Measurements from ENCODE around the gene CLEC3B.
A peak's percentile ranks its signal among the peaks of the same experiment; 100 is the strongest.
"Not testable (repeated sequence)": the region's sequence is repeated elsewhere in the genome, so short reads cannot be mapped to it uniquely, and the experiment has no call there.

The CLEC3B gene

GRCh38 chr3:45037720-45038455 lies 11.8 kb downstream of the CLEC3B start:
- DNase-seq, result peak; percentile 92

DNA sequence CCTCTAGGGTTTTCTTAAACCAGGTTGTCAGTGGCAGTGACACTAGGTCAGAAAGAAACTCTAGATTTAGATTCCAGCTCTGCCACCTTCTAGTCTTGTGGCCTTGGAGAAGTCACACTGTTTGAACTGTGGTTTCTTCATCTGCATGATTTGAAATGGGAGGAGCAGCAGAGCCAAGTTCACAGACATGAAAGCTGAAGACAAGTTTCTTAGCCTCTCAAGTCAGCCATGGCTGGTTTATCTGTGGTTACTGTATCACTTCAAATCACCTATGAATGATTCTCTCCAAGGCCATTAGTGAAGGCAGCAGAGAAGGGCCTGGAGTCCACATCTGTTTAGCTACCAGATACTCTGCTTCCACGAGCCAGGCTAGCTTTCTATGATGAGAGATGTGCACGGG lies 15.6 kb downstream of the CLEC3B start:
- DNase-seq, result no peak

DNA sequence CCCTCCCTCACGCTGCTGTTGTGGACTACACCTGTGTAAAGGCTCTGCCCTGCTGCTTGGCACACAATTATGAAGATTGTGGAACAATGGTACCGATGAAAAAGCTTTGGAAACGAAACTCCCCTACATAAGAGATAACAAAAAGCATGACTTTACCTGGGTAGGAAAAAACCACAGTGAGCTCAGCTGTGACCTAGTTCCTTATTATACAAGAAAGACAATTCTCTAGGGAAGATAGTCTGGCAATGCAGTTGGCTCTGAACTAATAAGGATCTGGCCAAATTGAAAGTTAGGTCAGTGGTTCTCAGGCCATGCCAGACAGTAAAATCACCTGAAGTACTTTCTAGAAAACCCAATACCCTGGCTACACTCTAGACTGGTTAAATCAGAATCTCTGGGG lies 16.1 kb downstream of the CLEC3B start:
- no peak for DNase-seq

DNA sequence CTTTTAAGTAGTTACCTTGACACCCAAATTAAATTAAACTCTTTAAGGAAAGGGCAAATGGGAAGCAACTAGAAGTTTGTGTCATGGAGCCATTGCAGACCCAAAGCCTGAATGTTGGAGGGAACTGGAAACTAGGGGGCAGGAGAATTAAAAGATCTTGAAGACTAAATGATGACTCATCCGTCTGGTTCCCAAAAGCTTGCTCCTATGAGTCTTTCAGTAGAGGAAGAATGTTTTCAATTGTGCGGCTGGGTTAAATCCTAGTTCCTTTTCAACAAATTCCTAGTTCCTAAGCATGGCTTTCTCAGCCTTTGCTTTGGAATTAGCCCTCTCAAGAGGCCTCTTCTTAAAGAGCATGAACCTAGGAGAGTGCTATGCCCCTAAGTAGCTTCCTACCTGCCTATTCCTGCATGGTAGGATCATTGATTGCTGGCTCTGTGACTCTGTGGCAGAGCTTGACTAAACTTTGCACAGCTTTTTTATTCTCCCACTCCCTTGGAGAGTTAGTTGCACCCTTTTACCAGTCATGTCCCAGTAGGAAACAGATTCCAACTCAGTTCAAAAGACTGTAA lies 17.7 kb downstream of the CLEC3B start:
- DNase-seq, result no peak

DNA sequence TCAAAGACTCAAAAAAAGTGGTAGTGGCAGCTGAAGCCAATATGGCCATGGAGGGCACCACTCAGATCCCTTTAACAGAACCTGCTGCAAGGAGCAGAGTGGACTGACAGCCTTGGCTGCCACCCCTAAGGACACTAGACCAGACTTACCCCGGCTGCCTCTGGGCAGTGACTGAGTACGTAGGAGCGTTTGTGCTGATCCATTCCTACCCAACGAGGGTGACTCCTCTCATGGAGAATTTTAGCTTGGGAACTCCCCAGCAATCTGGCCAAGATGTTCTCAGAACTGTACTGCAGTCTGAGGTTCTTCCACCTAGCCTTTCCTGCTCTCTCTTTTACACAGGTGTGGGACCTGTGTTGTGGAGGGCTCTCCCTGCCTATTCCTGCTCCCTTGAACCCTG lies 22.1 kb downstream of the CLEC3B start:
- no peak for DNase-seq

DNA sequence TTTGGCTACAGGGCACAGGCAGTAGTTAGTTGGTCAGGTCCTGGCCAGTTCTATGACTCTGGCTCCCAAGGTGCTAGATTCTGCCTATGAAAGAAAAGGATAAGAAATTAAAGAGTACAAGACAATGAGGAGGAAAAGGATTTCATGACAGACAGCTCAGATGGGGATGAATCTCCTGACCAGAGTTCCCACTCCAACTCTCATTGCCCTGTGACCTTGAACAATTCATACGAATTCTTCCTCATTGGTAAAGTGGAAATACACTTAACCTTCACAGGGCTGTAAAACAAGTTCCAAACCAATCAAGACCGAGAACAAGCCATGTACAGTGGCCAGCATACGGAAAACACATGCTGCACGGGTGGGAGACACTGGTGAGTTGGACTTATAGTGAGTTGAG lies 23.7 kb downstream of the CLEC3B start:
- no peak for DNase-seq

DNA sequence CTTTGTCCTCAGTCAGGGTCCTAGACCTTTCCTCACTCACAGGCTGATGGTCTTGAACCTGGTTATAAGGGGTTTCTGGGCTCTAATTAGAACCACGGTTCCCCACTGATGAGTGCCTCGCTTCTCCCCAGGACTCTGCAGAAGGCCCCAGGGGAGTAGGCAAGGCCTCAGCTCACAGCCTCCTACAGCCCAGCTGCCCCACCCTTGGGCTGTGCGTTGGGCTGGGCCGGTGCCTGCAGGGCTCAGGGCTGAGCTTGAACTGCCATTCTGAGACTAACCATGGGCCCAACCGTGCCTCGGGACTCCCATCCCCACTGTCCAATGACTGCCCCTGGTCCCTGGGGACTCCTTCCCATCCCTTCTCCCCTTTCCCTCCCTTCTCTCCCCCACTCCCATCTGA lies 25.6 kb downstream of the CLEC3B start:
- no peak for DNase-seq

DNA sequence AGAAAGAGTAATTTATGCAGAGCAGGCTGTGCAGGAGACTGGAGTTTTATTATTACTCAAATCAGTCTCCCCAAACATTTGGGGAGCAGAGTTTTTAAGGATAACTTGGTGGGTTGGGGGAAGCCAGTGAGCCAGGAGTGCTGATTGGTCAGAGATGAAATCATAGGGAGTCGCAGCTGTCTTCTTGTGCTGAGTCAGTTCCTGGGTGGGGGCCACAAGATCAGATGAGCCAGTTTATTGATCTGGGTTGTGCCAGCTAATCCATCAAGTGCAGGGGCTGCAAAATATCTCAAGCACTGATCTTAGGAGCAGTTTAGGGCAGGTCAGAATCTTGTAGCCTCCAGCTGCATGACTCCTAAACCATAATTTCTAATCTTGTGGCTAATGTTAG lies 27.7 kb downstream of the CLEC3B start:
- not testable (repeated sequence) for DNase-seq

GRCh38 chr3:45054196-45054857 lies 28.2 kb downstream of the CLEC3B start:
- DNase-seq, result no peak

DNA sequence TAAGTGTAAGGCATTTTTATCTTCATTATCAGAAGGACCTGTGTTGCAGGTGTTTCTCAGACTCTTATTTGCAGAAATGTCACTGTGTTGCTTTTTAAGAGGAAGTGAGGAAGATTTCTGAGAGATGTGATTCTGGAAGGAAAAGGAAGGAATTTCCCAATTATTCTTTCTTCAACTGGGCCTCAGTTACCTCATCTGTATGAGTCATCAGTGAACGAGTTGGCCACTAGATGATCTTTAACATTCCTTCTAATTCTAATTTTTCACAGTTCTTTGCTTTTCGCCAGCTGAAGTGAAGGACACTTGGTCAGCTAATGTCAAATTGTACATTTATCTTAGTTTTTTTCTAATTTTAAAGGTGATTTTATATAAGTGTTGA lies 28.9 kb downstream of the CLEC3B start:
- DNase-seq, result no peak

DNA sequence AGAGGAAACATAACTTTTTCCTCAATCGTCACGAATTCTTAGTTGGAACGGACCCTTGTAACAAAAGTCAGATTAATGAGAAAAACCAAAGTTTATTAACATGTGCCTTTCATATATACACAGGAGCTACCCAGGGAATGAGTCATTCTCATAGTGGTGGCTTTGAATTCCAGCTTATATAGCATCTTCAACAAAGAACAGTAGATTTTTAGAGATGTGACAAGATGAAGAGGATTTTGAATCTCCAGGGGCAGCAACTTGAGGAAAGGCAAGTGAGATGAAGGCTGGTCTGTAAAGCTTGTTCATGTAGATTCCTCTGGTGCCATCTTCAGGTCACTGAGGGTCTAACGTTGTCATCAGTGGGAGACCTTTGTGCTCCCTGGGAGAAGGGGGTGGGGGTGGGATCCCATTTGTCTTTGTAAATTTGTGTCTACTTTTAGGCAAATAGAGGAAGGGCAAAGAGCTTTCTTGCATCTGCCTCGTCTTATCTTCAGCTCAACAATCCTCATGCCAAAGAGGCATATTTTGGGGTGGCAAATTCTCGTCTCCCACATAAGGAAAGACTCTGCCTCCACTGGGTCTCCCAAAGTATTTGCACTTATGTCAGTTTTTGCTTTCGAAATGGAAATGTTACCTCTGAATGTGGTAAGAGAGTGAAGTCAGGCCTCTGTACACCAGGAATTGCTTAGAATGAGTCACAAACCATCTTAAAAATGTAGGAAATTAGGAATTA lies 29.5 kb downstream of the CLEC3B start:
- DNase-seq, result no peak

GRCh38 chr3:45056608-45057301 lies 30.7 kb downstream of the CLEC3B start:
- no peak for DNase-seq

DNA sequence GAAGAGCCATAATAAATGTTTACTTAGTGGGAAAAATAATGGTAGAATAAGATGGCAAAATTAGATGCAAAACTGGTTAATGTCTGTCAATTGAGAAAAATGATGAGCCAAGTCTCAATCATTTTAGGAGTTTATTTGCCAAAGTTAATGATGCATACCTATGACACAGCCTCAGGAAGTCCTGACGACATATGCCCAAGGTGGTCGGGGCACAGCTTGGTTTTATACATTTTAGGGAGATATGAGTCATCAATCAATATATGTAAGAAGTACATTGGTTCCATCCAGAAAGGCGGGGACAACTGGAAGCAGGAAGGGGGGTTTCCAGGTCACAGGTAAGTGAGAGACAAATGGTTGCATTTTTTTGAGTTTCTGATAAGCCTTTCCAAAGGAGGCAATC lies 31.5 kb downstream of the CLEC3B start:
- peak; percentile 39 for DNase-seq

- no peak for DNase-seq
Measured at GRCh38 chr3:45059132-45059531, 33.0 kb downstream of the CLEC3B start.

GRCh38 chr3:45060165-45060892 lies 34.2 kb downstream of the CLEC3B start:
- no peak for DNase-seq

DNA sequence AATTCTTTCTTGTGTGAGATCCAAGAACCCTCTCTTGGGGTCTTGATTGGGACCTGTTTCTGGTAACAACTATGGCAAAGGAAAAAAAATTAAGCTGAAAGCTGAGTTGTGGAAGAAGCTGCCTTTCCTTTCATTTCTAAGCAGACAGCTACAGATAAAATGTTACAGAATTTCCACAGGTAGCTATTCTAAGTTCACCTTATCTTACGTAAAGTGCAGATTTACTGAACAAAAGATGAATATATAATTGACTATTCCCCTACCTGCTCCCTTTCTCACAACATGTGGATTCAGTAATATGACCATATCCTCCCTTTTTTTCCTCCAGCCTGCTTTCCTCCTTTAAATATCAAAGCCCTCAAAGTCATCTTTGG lies 36.6 kb downstream of the CLEC3B start:
- no peak for DNase-seq

DNA sequence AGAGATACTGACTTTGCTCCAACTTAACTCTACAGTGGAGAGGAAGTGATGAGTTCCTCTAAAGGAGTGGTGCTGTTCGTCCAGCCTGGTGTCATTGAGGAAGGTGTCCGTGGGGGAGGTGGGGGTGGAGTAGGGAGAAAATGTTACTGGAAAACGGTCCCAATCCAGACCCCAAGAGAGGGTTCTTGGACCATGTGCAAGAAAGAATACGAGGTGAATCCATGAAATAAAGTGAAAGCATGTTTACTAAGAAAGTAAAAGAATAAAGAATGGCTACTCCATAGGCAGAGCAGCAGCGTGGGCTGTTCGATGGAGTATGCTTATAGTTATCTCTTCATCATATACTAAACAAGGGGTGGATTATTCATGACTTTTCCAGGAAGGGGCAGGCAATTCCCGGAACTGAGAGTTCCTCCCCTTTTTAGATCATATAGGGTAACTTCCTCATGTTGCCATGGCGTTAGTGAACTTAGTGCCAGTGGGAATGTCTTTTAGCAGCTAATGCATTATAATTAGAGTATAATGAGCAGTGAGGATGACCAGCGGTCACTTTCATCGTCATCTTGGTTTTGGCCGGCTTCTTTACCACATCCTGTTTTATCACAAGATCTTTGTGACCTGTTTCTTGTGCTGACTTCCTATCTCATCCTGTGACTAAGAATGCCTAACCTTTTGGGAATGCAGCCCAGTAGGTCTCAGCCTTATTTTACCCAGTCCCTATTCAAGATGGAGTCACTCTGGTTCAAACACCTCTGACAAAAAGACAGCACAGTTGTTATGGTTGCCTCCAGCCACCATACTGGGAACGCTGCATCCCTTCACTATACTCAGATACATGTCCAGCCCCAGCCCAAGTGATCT lies 38.6 kb downstream of the CLEC3B start:
- DNase-seq, result peak; percentile 81

DNA sequence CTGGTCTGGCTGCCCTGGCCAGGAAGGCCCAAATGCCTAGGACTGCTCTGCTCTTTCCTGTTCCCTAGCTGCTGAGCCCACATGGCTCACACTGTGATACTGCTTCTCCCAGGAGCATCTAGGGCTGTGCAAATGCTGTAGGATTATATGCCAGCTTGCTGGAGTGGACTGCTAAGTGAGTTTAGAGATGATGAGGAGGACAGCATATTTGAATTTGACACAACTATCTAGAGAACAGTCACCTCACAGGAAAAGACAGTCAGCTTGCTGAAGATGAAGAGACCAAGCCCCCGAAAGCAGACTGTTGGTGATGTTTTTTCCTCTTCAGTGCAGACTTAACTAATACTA lies 39.2 kb downstream of the CLEC3B start:
- DNase-seq, result no peak

DNA sequence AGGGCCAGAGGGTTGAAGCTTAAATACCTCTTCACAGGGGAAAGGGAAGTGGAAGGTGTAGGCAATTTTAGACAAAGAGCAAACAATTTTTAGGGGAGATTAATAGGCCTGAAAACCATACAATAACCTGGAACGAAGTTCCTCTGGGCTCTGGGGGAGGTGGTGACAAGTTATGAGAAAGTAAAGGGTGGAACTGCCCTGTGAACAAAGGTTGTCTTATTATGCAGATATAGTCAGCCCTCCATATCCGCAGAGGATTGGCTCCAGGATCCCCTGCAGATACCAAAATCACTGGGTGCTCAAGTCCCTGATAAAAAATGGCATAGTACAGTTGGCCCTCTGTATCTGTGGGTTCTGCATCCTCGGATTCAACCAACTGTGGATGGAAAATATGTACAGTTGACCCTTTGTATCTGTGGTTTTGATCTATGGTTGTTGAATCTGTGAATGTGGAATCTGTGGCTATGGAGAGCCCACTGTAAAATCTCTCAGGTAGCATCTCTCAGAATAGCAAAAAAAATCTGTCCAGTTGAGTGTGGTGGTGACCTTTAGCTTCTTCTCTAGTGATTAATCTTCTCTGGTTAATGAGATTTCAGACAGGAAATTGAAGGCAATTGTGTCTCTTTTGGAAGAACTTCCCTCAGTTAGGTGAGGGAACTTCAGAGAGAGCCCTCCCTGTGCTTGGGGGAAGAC lies 40.2 kb downstream of the CLEC3B start:
- no peak for DNase-seq

GRCh38 chr3:45067486-45067885 lies 41.4 kb downstream of the CLEC3B start:
- DNase-seq, result no peak

DNA sequence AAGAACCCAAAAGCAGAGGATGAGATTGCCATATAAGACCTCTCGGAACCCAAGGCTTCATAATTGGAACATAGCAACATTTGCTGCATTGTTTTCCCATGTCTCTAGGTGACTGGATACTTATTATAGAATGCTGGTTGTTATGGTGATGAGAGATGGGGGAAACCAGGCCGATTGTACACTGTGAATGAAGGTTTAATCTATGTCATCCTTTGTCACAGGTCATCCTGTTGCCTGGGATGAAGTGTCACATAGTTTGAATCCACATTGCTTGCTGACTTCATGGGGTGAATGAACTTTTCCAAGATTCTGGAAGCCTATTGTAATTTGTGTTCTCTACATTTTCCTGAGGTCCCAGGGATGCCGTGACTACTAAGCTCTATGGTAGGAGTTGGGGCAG lies 41.8 kb downstream of the CLEC3B start:
- no peak for DNase-seq

Measured in stimulated activated CD8-positive, alpha-beta memory T cell treated with anti-CD3 and anti-CD28 coated beads, Interleukin-4, amount 100 ng/mL, for 48 hours (primary cell).